NCI-H2081 (cell line): ENCODE measurements around the gene PYGL.
"Not testable (repeated sequence)": the region's sequence is repeated elsewhere in the genome, so short reads cannot be mapped to it uniquely, and the experiment has no call there.

Source experiments
- DNase-seq, 2 experiments: peaks; one replicate each; lab custom pipeline; 2025; lab: John Stamatoyannopoulos, UW

Gene PYGL

GRCh38 chr14:50928002-50928635 is 16.2 kb downstream of the PYGL start:
- DNase-seq, result no peak

- DNase-seq, result no peak
Observed at GRCh38 chr14:50926851-50927386, 17.4 kb downstream of the PYGL start.

GRCh38 chr14:50924843-50925242 is 19.4 kb downstream of the PYGL start:
- no peak for DNase-seq

GRCh38 chr14:50924236-50924635 is 20.0 kb downstream of the PYGL start:
- no peak for DNase-seq

GRCh38 chr14:50922803-50923202 is 21.5 kb downstream of the PYGL start:
- DNase-seq, result no peak

- peak in 1 of 2 experiments; percentile 9 for DNase-seq
Observed at GRCh38 chr14:50920482-50921230, 23.6 kb downstream of the PYGL start.

- DNase-seq, result not testable (repeated sequence)
Observed at GRCh38 chr14:50919524-50919923, 24.8 kb downstream of the PYGL start.

- no peak for DNase-seq
Observed at GRCh38 chr14:50917449-50917848, 26.8 kb downstream of the PYGL start.

GRCh38 chr14:50910495-50911420 is 33.5 kb downstream of the PYGL start:
- DNase-seq, result no peak

GRCh38 chr14:50906326-50907065 is 37.8 kb downstream of the PYGL start:
- DNase-seq, result no peak

GRCh38 chr14:50904719-50905118 is 39.6 kb downstream of the PYGL start:
- DNase-seq, result no peak

- no peak for DNase-seq
Observed at GRCh38 chr14:50901361-50901760, 42.9 kb downstream of the PYGL start.

GRCh38 chr14:50897658-50898175 is 46.6 kb downstream of the PYGL start:
- no peak for DNase-seq

- not testable (repeated sequence) for DNase-seq
Observed at GRCh38 chr14:50897005-50897404, 47.3 kb downstream of the PYGL start.

GRCh38 chr14:50896421-50896820 is 47.9 kb downstream of the PYGL start:
- DNase-seq, result not testable (repeated sequence)

GRCh38 chr14:50892255-50892654 is 52.0 kb downstream of the PYGL start:
- DNase-seq, result no peak

GRCh38 chr14:50887476-50887875 is 56.8 kb downstream of the PYGL start:
- DNase-seq, result no peak

GRCh38 chr14:50883827-50884197 is 60.5 kb downstream of the PYGL start:
- DNase-seq, result no peak

GRCh38 chr14:50882932-50883826 is 61.1 kb downstream of the PYGL start:
- DNase-seq, result no peak

- no peak for DNase-seq
Observed at GRCh38 chr14:50875359-50876070, 68.8 kb downstream of the PYGL start.
